NCI-H1930 (cell line): ENCODE results near the gene CARS2.

ENCODE experiments used
- DNase-seq, 2 experiments: peaks; one replicate each; lab custom pipeline; 2025; lab: John Stamatoyannopoulos, UW

Gene CARS2

GRCh38 chr13:110651726-110652230, 54.1 kb downstream of the CARS2 start:
- DNase-seq, result no peak

- DNase-seq, result no peak
Measured at GRCh38 chr13:110651271-110651670, 54.6 kb downstream of the CARS2 start.

- no peak for DNase-seq
Measured at GRCh38 chr13:110650436-110650835, 55.5 kb downstream of the CARS2 start.

- DNase-seq, result no peak
Measured at GRCh38 chr13:110649551-110649950, 56.4 kb downstream of the CARS2 start.

GRCh38 chr13:110648848-110649421, 57.0 kb downstream of the CARS2 start:
- no peak for DNase-seq

GRCh38 chr13:110648146-110648819, 57.6 kb downstream of the CARS2 start:
- no peak for DNase-seq

GRCh38 chr13:110647365-110647737, 58.6 kb downstream of the CARS2 start:
- DNase-seq, result no peak

- no peak for DNase-seq
Measured at GRCh38 chr13:110646442-110647364, 59.2 kb downstream of the CARS2 start.

GRCh38 chr13:110645750-110646149, 60.2 kb downstream of the CARS2 start:
- no peak for DNase-seq

- no peak for DNase-seq
Measured at GRCh38 chr13:110644892-110645521, 60.9 kb downstream of the CARS2 start.

GRCh38 chr13:110643768-110644421, 62.0 kb downstream of the CARS2 start:
- DNase-seq, result no peak

GRCh38 chr13:110643324-110643723, 62.6 kb downstream of the CARS2 start:
- no peak for DNase-seq

- no peak for DNase-seq
Measured at GRCh38 chr13:110642291-110642981, 63.5 kb downstream of the CARS2 start.

GRCh38 chr13:110641055-110642015, 64.6 kb downstream of the CARS2 start:
- no peak for DNase-seq

- DNase-seq, result no peak
Measured at GRCh38 chr13:110640591-110641029, 65.3 kb downstream of the CARS2 start.

GRCh38 chr13:110639935-110640334, 66.0 kb downstream of the CARS2 start:
- DNase-seq, result no peak

GRCh38 chr13:110638814-110639806, 66.8 kb downstream of the CARS2 start:
- no peak for DNase-seq

GRCh38 chr13:110638257-110638656, 67.7 kb downstream of the CARS2 start:
- no peak for DNase-seq

- DNase-seq, result no peak
Measured at GRCh38 chr13:110637747-110638146, 68.2 kb downstream of the CARS2 start.
